RWPE1 (cell line): ENCODE results near the gene CLEC2D.
A peak's percentile ranks its signal among the peaks of the same experiment; 100 is the strongest.

ENCODE experiments used
- CTCF ChIA-PET: fragments of 350-600 bp; sonication (Branson Sonifier 250); formaldehyde crosslinking; extraction: SDS; loops from one replicate; lab custom pipeline; 2021; lab: Yijun Ruan, JAX
- POLR2A ChIA-PET: fragments of 400-600 bp; formaldehyde crosslinking; extraction: SDS; loops from one replicate; lab custom pipeline; 2020; ENCODE audit warnings: antibody characterized with exemption; ENCODE audit not compliant: low non-redundant PET; lab: Yijun Ruan, JAX
- DNase-seq: peaks from one replicate; pipeline ENCODE4 v3.0.0; 2012; ENCODE audit warnings: low spot score
- H3K27ac ChIP-seq: fragments of 450-650 bp; 2 replicates; pipeline ENCODE4 v1.5.1; 2017
- TF ChIP-seq, protein P1 (sequence below): fragments of 450-650 bp; conservative IDR thresholded peaks from 2 replicates; pipeline ENCODE4 v1.5.1; 2017; ENCODE audit warnings: low read depth, mild to moderate bottlenecking

Gene CLEC2D

DNA sequence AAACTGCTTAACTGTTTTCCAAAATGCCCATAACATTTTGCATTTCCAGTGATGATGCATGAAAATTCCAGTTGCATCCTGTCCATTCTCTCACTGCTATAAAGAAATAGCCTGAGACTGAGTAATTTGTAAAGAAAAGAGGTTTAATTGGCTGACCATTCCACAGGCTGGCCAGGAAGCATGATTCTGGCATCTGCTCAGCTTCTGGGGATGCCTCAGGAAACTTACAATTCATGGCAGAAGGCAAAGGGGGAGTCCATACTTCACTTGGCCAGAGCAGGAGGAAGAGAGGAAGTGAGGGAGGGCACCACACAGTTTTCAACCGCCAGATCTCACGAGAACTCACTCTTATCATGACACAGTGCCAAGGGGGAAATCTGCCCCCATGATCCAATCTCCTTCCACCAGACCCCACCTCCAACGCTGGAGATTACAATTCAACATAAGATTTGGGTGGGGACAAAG is 18.2 kb upstream of the CLEC2D start:
- H3K27ac ChIP-seq = peak overlapping the region; percentile 95
- TF ChIP-seq, protein P1, sequence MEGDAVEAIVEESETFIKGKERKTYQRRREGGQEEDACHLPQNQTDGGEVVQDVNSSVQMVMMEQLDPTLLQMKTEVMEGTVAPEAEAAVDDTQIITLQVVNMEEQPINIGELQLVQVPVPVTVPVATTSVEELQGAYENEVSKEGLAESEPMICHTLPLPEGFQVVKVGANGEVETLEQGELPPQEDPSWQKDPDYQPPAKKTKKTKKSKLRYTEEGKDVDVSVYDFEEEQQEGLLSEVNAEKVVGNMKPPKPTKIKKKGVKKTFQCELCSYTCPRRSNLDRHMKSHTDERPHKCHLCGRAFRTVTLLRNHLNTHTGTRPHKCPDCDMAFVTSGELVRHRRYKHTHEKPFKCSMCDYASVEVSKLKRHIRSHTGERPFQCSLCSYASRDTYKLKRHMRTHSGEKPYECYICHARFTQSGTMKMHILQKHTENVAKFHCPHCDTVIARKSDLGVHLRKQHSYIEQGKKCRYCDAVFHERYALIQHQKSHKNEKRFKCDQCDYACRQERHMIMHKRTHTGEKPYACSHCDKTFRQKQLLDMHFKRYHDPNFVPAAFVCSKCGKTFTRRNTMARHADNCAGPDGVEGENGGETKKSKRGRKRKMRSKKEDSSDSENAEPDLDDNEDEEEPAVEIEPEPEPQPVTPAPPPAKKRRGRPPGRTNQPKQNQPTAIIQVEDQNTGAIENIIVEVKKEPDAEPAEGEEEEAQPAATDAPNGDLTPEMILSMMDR = no peak
- no peak for DNase-seq
- CTCF ChIA-PET = interaction anchor here (0.6 kb wide), 1 partner anchor 81 kb away, joined by 3 read pairs; no protein-coding TSS in a partner anchor
- POLR2A ChIA-PET = no interaction called here

DNA sequence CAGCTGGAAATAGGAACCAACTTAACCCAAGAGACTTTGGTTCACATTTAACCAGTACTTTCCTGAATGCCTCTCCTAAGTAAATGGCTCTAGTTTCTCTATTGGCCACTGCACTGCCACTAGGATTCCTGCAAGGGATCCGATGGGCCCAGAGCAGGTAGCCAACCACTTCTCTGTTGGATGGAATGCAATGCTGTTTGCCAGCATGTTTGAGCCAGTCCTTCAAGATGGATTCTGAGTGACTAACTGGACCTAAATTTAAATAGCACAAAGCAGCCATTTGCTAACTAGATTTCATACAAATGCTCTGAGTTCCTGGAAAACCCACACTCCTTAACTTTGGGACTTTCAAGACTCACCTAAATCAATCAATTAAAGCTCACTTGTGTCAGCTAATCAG is 9.5 kb upstream of the CLEC2D start:
- DNase-seq = no peak
- POLR2A ChIA-PET = no interaction called here
- no peak overlapping the region for H3K27ac ChIP-seq
- TF ChIP-seq, protein P1 = no peak
- CTCF ChIA-PET = interaction anchor here (0.6 kb wide), 1 partner anchor 333 kb away, joined by 3 read pairs; no protein-coding TSS in a partner anchor

DNA sequence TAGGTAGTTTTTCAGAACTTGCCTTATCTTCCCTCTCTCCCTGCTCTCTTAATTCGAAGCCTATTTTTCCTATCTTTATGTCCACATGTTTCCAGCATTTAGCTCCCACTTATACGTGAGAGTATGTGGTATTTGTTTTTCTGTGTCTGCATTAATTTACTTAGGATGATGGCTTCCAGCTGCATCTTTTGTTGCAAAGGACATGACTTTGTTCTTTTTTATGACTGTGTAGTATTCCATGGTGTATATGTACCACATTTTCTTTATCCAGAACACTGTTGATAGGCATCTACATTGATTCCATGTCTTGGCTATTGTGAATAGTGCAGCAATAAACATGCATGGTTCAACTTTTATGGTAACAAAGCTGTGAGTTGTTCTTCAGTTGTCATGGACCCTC is 7.8 kb upstream of the CLEC2D start:
- TF ChIP-seq, protein P1 = no peak
- DNase-seq = no peak
- H3K27ac ChIP-seq = no peak overlapping the region
- POLR2A ChIA-PET = no interaction called here
- CTCF ChIA-PET = interaction anchor here (0.6 kb wide), 1 partner anchor 612 kb away, joined by 7 read pairs; no protein-coding TSS in a partner anchor

DNA sequence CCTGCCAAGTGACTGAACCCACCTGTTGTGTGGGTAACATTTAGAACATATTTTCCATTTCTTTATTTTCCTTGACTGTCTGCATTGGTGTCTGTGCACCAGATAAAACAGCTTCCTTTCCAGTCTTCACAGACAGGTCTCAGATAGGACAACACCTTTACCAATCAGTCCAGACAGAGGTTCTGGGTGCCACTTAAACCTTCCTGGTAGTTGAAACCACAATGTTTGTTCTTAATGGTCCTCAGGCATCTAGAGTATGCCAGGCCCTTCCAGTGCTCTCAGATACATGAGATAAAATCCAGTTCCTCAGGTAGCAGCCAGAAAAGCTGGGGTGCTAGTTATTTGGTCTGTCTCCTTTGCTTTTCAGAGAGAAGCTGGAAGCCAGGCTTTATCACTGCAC is 7.0 kb upstream of the CLEC2D start:
- H3K27ac ChIP-seq = no peak overlapping the region
- CTCF ChIA-PET = no interaction called here
- TF ChIP-seq, protein P1 = no peak
- POLR2A ChIA-PET = no interaction called here
- DNase-seq = no peak

DNA sequence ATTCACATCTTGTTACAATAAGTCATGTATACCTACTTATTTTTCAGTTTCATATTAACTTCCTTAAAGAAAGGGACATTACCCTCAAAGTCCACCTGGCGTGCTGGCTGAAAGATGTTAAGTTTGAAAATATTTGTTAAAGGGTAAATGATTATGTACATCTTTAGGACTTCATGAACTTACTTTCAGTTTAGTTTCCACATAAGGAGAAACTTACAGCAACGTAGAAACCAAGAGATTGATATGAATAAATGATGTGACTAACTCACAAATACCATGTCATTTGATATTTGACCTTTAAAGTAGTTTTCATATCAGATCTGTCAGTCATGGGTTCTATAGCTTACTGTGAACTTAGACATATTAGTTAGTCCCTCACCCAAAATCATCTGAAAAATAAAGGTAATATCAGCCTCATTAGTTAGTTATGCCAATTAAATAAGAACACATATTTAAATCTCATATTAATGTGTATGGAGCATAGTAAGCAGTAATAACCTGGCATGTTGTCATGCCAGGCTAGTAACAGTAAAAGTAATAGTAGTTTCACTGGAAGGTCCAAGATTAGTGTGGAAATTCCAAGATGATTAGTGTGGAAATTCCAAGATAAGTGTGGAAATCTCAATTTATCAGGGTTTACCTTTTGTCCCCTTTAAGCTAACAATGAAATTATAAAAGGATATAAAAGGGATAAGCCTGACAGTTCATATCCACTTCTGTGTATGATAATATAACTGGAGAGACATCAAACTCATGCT is 1.9 kb upstream of the CLEC2D start:
- CTCF ChIA-PET = interaction anchor here (0.6 kb wide), 1 partner anchor 1955 kb away, joined by 3 read pairs; no protein-coding TSS in a partner anchor
- no peak overlapping the region for H3K27ac ChIP-seq
- no peak for DNase-seq
- POLR2A ChIA-PET = no interaction called here
- TF ChIP-seq, protein P1 = no peak

DNA sequence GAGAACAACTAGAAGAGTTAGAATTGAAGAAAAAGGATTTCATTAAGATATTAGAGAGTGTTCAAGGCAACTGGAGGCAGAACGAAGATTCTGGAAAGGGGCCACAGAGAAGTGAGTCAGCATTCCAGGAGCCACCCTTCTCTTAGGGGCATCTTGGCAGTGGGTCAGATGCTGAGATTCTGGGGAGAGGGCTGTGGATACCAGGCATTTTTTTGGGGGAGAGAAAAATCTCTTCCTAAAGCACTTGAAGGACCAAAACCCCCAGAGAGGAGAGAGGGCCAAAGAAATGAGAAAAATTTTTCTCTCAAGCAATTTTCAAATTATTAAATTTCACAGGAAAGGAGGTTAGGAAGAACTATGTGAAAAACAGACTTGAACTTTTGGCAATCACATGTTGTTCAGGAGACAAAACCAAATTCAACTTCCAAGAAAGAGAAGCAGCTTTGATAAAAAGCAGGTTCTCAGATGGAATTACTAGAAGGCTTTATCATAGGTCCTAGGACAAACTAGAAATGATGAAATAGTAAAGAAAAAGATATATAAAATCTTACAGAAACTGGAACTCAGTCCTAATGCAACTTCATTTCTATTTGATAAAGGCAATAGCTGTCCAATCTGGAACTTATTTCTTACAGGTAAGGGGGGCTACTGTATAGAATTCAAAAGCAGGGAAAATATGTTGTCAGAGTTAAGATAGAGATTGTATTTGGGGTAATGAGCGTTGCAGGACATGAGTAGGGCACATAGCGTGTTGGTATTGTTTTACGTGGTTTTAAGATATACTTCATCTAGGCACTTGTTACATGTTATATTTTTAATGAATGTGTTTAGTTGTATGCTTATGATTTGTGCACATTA is 1.1 kb upstream of the CLEC2D start:
- POLR2A ChIA-PET = no interaction called here

More for the DNA sequence above, 1.1 kb upstream of the CLEC2D start:
- H3K27ac ChIP-seq = no peak overlapping the region
- DNase-seq = no peak
- CTCF ChIA-PET = interaction anchor here (0.6 kb wide), 1 partner anchor 1954 kb away, joined by 3 read pairs; no protein-coding TSS in a partner anchor
- TF ChIP-seq, protein P1 = no peak
